ENCODE measurements around the gene TCF15. TPM values are rescaled to one million over a fixed set of nuclear protein-coding genes. Genes with fewer than 3 reads are reported as not detected.

Gene TCF15
- 0.10 and 3.1 TPM in 2 replicates for total RNA-seq (2014; rRNA removed; shearing (Covaris generic))

GRCh38 chr20:610130-611046 is at the start of gene TCF15:
TSS of gene TCF15 (minus strand) at chr20:610309. CDS start at chr20:610237, 72 bp downstream.
- DNase-seq (ENCODE audit: low spot score) = peak; percentile 8
- in situ Hi-C loops (cut with HindIII; ENCODE audit: low sequenced_read_pairs) = no loop called here

GRCh38 chr20:658731-659291 is 48.7 kb upstream of the TCF15 start:
- DNase-seq (ENCODE audit: low spot score) = no peak
- in situ Hi-C loops (cut with HindIII; ENCODE audit: low sequenced_read_pairs) = no loop called here

GRCh38 chr20:658202-658601 is 48.1 kb upstream of the TCF15 start:
- in situ Hi-C loops (cut with HindIII; ENCODE audit: low sequenced_read_pairs) = no loop called here
- no peak for DNase-seq (ENCODE audit: low spot score)

- in situ Hi-C loops (cut with HindIII; ENCODE audit: low sequenced_read_pairs) = no loop called here
- no peak for DNase-seq (ENCODE audit: low spot score)
Observed at GRCh38 chr20:655726-656624, 45.9 kb upstream of the TCF15 start.

GRCh38 chr20:654417-654750 is 44.3 kb upstream of the TCF15 start:
- in situ Hi-C loops (cut with HindIII; ENCODE audit: low sequenced_read_pairs) = no loop called here
- no peak for DNase-seq (ENCODE audit: low spot score)

- no peak for DNase-seq (ENCODE audit: low spot score)
- in situ Hi-C loops (cut with HindIII; ENCODE audit: low sequenced_read_pairs) = no loop called here
Observed at GRCh38 chr20:653590-654416, 43.7 kb upstream of the TCF15 start.

GRCh38 chr20:653110-653589 is 43.0 kb upstream of the TCF15 start, which contains the start of gene SRXN1:
TSS of gene SRXN1 (minus strand) at chr20:653200. CDS start at chr20:653185, 15 bp downstream.
- in situ Hi-C loops (cut with HindIII; ENCODE audit: low sequenced_read_pairs) = no loop called here
- DNase-seq (ENCODE audit: low spot score) = peak; percentile 81

GRCh38 chr20:652615-653109 is 42.6 kb upstream of the TCF15 start:
- in situ Hi-C loops (cut with HindIII; ENCODE audit: low sequenced_read_pairs) = no loop called here
- no peak for DNase-seq (ENCODE audit: low spot score)

- no peak for DNase-seq (ENCODE audit: low spot score)
Observed at GRCh38 chr20:651713-652614, 41.9 kb upstream of the TCF15 start.

GRCh38 chr20:650954-651353 is 40.8 kb upstream of the TCF15 start:
- DNase-seq (ENCODE audit: low spot score) = no peak
- in situ Hi-C loops (cut with HindIII; ENCODE audit: low sequenced_read_pairs) = no loop called here

More at GRCh38 chr20:651713-652614, 41.9 kb upstream of the TCF15 start:
- in situ Hi-C loops (cut with HindIII; ENCODE audit: low sequenced_read_pairs) = no loop called here

GRCh38 chr20:650281-650680 is 40.2 kb upstream of the TCF15 start:
- in situ Hi-C loops (cut with HindIII; ENCODE audit: low sequenced_read_pairs) = no loop called here
- no peak for DNase-seq (ENCODE audit: low spot score)

GRCh38 chr20:647479-648019 is 37.4 kb upstream of the TCF15 start:
- DNase-seq (ENCODE audit: low spot score) = no peak
- in situ Hi-C loops (cut with HindIII; ENCODE audit: low sequenced_read_pairs) = loop anchor here (10.0 kb wide), 1 partner anchor 173 kb away; no protein-coding TSS in a partner anchor

- in situ Hi-C loops (cut with HindIII; ENCODE audit: low sequenced_read_pairs) = loop anchor here (10.0 kb wide), 1 partner anchor 172 kb away; no protein-coding TSS in a partner anchor
- DNase-seq (ENCODE audit: low spot score) = no peak
Observed at GRCh38 chr20:646868-647233, 36.7 kb upstream of the TCF15 start.

GRCh38 chr20:646107-646867 is 36.2 kb upstream of the TCF15 start:
- in situ Hi-C loops (cut with HindIII; ENCODE audit: low sequenced_read_pairs) = loop anchor here (10.0 kb wide), 1 partner anchor 171 kb away; no protein-coding TSS in a partner anchor
- no peak for DNase-seq (ENCODE audit: low spot score)

GRCh38 chr20:645318-646106 is 35.4 kb upstream of the TCF15 start:
- in situ Hi-C loops (cut with HindIII; ENCODE audit: low sequenced_read_pairs) = loop anchor here (10.0 kb wide), 1 partner anchor 171 kb away; no protein-coding TSS in a partner anchor
- peak; percentile 56 for DNase-seq (ENCODE audit: low spot score)

Measured in G401 (cell line).